Measurements from ENCODE around the gene S100A2. TPM values are rescaled to one million over a fixed set of nuclear protein-coding genes. Genes with fewer than 3 reads are reported as not detected.

S100A2 gene
- total RNA-seq, 2 experiments from 2014 or later: 0.50 TPM; not detected in 1

- no peak for TF ChIP-seq CTCF (IDR thresholded peaks at IDR 0.05)
- H3K4me1 Mint-ChIP-seq (ENCODE audit: low read depth): peaks cover 42% of the 10 kb centered on the region
- peaks cover 19% of the 10 kb centered on the region for H3K36me3 Mint-ChIP-seq (ENCODE audit: low read depth)
- CTCF ChIA-PET: interaction anchor here (0.8 to 1.5 kb wide), 2 partner anchors 16 to 20 kb away, joined by 3 read pairs; no protein-coding TSS in a partner anchor
- ATAC-seq: no peak
- no peak overlapping the region for H3K27ac Mint-ChIP-seq
- no peaks in the 10 kb centered on the region for H3K27me3 Mint-ChIP-seq
- no peak overlapping the region for H3K4me3 Mint-ChIP-seq
- no peak for DNase-seq
- no peaks in the 10 kb centered on the region for H3K9me3 Mint-ChIP-seq
- POLR2A ChIA-PET: interaction anchor here (1.2 to 6.6 kb wide), 2 partner anchors 8 to 14 kb away, joined by 3 to 97 read pairs; partner anchors contain the start of gene S100A6
- intact Hi-C loops (cut with micrococcal nuclease): no loop called here
These were observed 17.8 kb downstream of the S100A2 start for GRCh38 chr1:153547560-153548551.

GRCh38 chr1:153546796-153547559 is 18.7 kb downstream of the S100A2 start:
- peaks cover 23% of the 10 kb centered on the region for H3K36me3 Mint-ChIP-seq (ENCODE audit: low read depth)
- TF ChIP-seq CTCF (IDR thresholded peaks at IDR 0.05): no peak

GRCh38 chr1:153546371-153546770 is 19.3 kb downstream of the S100A2 start:
- CTCF ChIA-PET: interaction anchor here (0.7 to 4.4 kb wide), 6 partner anchors 11 to 41 kb away, joined by 4 to 49 read pairs (median 16); partner anchors contain the start of gene S100A6

More at GRCh38 chr1:153546796-153547559, 18.7 kb downstream of the S100A2 start:
- Mint-ChIP-seq H3K4me1 (ENCODE audit: low read depth) (peaks cover 51% of the 10 kb centered on the region), H3K27ac (peak overlapping the region; percentile 99), H3K4me3 (peak overlapping the region; percentile 34), H3K27me3 (no peaks in the 10 kb centered on the region), H3K9me3 (no peaks in the 10 kb centered on the region)
- POLR2A ChIA-PET: interaction anchor here (0.7 to 6.6 kb wide), 3 partner anchors 9 to 26 kb away, joined by 3 to 97 read pairs (median 3); partner anchors contain the start of gene S100A6
- intact Hi-C loops (cut with micrococcal nuclease): no loop called here
- DNase-seq (no peak), ATAC-seq (no peak)
- CTCF ChIA-PET: interaction anchor here (0.8 to 4.4 kb wide), 3 partner anchors 14 to 21 kb away, joined by 3 to 49 read pairs (median 3); no protein-coding TSS in a partner anchor

More at GRCh38 chr1:153546371-153546770, 19.3 kb downstream of the S100A2 start:
- H3K9me3 Mint-ChIP-seq: no peaks in the 10 kb centered on the region
- H3K36me3 Mint-ChIP-seq (ENCODE audit: low read depth): peaks cover 23% of the 10 kb centered on the region
- H3K27ac Mint-ChIP-seq: peak overlapping the region; percentile 99
- no peak for DNase-seq
- POLR2A ChIA-PET: interaction anchor here (0.7 to 6.6 kb wide), 4 partner anchors 12 to 181 kb away, joined by 3 to 97 read pairs (median 4); partner anchors contain the start of genes INTS3 and S100A6
- H3K27me3 Mint-ChIP-seq: no peaks in the 10 kb centered on the region
- ATAC-seq: no peak
- H3K4me3 Mint-ChIP-seq: peak overlapping the region; percentile 90
- no peak for TF ChIP-seq CTCF (IDR thresholded peaks at IDR 0.05)
- peaks cover 57% of the 10 kb centered on the region for H3K4me1 Mint-ChIP-seq (ENCODE audit: low read depth)
- intact Hi-C loops (cut with micrococcal nuclease): no loop called here

Data from activated CD8-positive, alpha-beta T cell treated with anti-CD3 and anti-CD28 coated beads for 36 hours (primary cell).